ENCODE data around the gene DAB1.

Gene DAB1

GRCh38 chr1:57162607-57163261 is 261.1 kb downstream of the DAB1 start:
- DNase-seq = peak in 10 of 14 donors; percentile 7 to 82 (median 31)

- DNase-seq = no peak
Observed at GRCh38 chr1:57160594-57160993, 263.3 kb downstream of the DAB1 start.

GRCh38 chr1:57158604-57158998 is 265.3 kb downstream of the DAB1 start:
- DNase-seq = no peak

- DNase-seq = no peak
Observed at GRCh38 chr1:57157818-57158603, 265.8 kb downstream of the DAB1 start.

- DNase-seq = no peak
Observed at GRCh38 chr1:57156907-57157306, 267.0 kb downstream of the DAB1 start.

- DNase-seq = no peak
Observed at GRCh38 chr1:57146100-57146499, 277.8 kb downstream of the DAB1 start.

- no peak for DNase-seq
Observed at GRCh38 chr1:57142999-57143398, 280.9 kb downstream of the DAB1 start.

GRCh38 chr1:57142169-57142568 is 281.7 kb downstream of the DAB1 start:
- no peak for DNase-seq

GRCh38 chr1:57138432-57139078 is 285.3 kb downstream of the DAB1 start:
- peak in 1 of 14 donors; percentile 6 for DNase-seq

- no peak for DNase-seq
Observed at GRCh38 chr1:57137980-57138379, 285.9 kb downstream of the DAB1 start.

- no peak for DNase-seq
Observed at GRCh38 chr1:57134803-57135202, 289.1 kb downstream of the DAB1 start.

- no peak for DNase-seq
Observed at GRCh38 chr1:57133686-57134085, 290.2 kb downstream of the DAB1 start.

- no peak for DNase-seq
Observed at GRCh38 chr1:57132993-57133622, 290.8 kb downstream of the DAB1 start.

- no peak for DNase-seq
Observed at GRCh38 chr1:57131701-57132394, 292.0 kb downstream of the DAB1 start.

- DNase-seq = no peak
Observed at GRCh38 chr1:57131257-57131656, 292.6 kb downstream of the DAB1 start.

- no peak for DNase-seq
Observed at GRCh38 chr1:57129865-57130264, 294.0 kb downstream of the DAB1 start.

GRCh38 chr1:57127976-57128375 is 295.9 kb downstream of the DAB1 start:
- no peak for DNase-seq

- DNase-seq = no peak
Observed at GRCh38 chr1:57124768-57125446, 299.0 kb downstream of the DAB1 start.

GRCh38 chr1:57124170-57124569 is 299.7 kb downstream of the DAB1 start:
- DNase-seq = no peak

- no peak for DNase-seq
Observed at GRCh38 chr1:57122031-57122430, 301.8 kb downstream of the DAB1 start.

- DNase-seq = no peak
Observed at GRCh38 chr1:57118948-57119603, 304.8 kb downstream of the DAB1 start.
